VCaP (cell line): Measurements from ENCODE around the gene ENKUR.

Experiments
- H3K27ac ChIP-seq: fragments of 450-650 bp; 2 replicates; pipeline ENCODE4 v1.5.1; 2017
- TF ChIP-seq, protein P1 (sequence below): fragments of 450-650 bp; conservative IDR thresholded peaks from 2 replicates; pipeline ENCODE4 v1.5.1; 2017; ENCODE audit warnings: mild to moderate bottlenecking, moderate library complexity

ENKUR gene, protein sequence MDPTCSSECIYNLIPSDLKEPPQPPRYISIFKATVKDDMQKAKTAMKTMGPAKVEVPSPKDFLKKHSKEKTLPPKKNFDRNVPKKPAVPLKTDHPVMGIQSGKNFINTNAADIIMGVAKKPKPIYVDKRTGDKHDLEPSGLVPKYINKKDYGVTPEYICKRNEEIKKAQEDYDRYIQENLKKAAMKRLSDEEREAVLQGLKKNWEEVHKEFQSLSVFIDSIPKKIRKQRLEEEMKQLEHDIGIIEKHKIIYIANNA

GRCh38 chr10:25015828-25016375 lies at the start of gene ENKUR:
TSS of gene ENKUR (minus strand) at chr10:25016158. CDS start at chr10:25015936, 222 bp downstream.
- TF ChIP-seq, protein P1, sequence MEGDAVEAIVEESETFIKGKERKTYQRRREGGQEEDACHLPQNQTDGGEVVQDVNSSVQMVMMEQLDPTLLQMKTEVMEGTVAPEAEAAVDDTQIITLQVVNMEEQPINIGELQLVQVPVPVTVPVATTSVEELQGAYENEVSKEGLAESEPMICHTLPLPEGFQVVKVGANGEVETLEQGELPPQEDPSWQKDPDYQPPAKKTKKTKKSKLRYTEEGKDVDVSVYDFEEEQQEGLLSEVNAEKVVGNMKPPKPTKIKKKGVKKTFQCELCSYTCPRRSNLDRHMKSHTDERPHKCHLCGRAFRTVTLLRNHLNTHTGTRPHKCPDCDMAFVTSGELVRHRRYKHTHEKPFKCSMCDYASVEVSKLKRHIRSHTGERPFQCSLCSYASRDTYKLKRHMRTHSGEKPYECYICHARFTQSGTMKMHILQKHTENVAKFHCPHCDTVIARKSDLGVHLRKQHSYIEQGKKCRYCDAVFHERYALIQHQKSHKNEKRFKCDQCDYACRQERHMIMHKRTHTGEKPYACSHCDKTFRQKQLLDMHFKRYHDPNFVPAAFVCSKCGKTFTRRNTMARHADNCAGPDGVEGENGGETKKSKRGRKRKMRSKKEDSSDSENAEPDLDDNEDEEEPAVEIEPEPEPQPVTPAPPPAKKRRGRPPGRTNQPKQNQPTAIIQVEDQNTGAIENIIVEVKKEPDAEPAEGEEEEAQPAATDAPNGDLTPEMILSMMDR, result no peak
- peak within 1 kb of the TSS; percentile 93 for H3K27ac ChIP-seq

DNA sequence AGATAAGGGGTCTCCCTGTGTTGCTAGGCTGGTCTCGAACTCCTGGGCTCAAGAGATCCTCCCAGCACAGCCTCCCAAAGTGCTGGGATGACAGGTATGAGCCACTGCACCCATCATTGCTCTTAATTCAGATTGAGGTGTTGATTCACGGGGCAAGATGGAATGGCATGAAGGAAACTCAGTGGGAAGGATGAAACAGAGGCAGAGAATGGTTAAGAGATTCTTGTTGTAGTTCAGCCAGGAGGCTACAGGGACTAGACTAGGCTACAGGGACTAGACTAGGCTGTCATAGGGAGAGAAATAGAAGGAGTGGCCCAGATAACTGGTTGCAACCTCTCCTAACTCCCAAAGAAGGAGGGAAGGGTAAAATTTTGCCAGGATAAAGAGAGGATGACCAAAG lies 48.4 kb upstream of the ENKUR start:
- no peak overlapping the region for H3K27ac ChIP-seq
- TF ChIP-seq, protein P1, result no peak

DNA sequence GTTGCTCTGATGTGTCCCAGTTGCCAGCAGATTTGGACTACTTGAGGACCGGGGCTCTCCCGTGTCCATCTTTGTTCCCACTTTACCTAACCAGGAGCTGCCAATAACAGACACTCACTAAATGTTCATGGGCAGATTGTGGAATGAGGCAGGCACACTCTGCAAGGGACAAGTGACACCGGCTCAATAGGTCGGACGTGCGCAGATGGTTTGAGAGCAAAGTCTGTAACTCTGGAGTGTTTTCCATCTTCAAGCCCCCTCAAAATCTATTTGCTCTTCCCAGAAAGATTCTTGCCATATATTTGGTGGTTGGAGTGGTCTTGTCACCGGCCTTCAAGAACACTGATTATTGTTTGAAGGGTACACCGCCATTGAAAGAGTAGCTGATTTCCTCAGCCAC lies 47.7 kb upstream of the ENKUR start:
- H3K27ac ChIP-seq, result no peak overlapping the region
- TF ChIP-seq, protein P1, result no peak

- H3K27ac ChIP-seq, result no peak overlapping the region
- TF ChIP-seq, protein P1, result no peak
These were observed 47.2 kb upstream of the ENKUR start for GRCh38 chr10:25063157-25063556.

DNA sequence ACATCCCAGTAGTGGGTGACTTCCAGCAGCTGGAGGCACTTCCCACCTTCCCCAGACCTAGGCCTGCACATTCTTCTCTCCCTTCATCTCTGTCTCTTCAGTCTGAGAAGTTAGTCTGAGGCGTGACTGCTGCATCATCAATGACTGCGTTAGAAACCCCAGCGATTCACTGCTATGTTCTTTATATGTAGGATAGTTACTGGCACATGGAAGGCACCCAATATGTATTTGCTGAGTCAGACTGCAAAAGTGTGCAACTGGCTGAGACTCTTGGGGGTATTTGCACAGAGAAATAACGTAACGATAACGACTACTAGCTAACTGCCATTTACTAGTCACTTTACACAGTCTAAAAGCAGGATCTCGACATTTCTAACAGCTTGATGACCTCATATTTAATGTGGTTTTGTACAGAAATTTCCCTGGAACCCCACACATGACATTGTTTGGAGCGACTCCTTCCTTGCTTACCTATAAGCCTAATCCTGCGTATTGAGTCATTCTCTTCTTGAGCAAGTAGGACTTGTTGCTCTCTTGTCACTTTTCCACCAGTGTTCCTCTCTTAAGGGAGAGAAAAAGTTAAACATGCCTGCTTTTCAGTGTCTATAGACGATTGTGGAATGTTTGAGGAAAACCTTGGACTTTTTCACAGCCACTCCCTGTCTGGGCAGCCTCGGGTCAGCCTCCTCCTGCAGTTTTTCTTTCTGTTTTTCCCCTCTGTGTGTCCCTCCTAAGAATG lies 45.9 kb upstream of the ENKUR start:
- TF ChIP-seq, protein P1, result no peak
- no peak overlapping the region for H3K27ac ChIP-seq

DNA sequence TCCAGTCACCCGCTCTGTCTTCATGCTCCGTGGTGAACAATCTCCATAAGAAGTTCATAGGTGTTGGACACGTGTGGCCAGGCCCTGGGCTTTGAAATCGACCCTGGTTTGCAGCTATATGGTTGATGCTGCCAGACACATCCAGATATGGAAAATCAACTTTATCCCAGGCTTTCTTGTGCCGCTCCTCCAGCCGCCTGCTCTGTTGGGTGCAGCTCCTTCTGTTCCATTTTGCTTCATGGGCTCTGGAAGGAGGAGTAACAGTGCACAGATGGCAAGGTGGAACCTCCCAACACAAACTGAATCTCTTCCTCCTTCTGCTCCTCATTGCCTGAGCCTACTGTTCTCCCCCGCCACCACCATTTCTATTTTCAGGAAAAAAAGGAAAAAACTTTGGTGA lies 45.2 kb upstream of the ENKUR start:
- no peak overlapping the region for H3K27ac ChIP-seq

DNA sequence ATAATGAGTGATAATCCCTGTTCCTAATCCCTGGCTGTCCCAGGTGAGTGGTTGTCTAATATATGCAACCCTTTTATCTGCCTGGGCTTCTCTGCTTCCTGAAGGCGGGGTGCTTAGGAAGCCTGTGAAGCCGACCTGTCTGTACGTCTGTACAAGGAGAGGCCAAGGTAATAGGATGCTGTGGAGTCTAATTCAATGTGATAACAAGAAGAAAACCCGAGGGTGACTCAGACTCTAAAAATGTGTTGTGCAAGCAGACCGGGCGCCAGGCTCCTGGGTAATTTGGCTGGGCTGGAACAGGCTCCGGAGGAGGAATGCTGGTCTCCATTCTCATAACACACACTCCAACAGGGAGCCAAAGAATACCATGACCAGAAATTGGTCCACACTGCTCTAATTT lies 44.0 kb upstream of the ENKUR start:
- TF ChIP-seq, protein P1, result no peak
- no peak overlapping the region for H3K27ac ChIP-seq

More for the DNA sequence above, 45.2 kb upstream of the ENKUR start:
- TF ChIP-seq, protein P1, result no peak
